ENCODE data around the gene PYGB. TPM values are rescaled to one million over a fixed set of nuclear protein-coding genes. Genes with fewer than 3 reads are reported as not detected.

PYGB gene
- total RNA-seq, 1 donor from 2014 or later, result 117 TPM

GRCh38 chr20:25294459-25295385, 46.8 kb downstream of the PYGB start:
- peaks cover 13% of the 10 kb centered on the region for H3K4me1 ChIP-seq
- no peaks in the 10 kb centered on the region for H3K9me3 ChIP-seq
- no peak overlapping the region for H3K4me3 ChIP-seq
- intact Hi-C loops (cut with DNase I), result no loop called here
- peaks cover 0 to 37% of the 10 kb centered on the region in 2 donors for H3K36me3 ChIP-seq
- H3K27me3 ChIP-seq, result no peaks in the 10 kb centered on the region
- H3K27ac ChIP-seq, result peak overlapping the region; percentile 27
- DNase-seq (ENCODE audit: extremely low spot score in 2 of 2), result no peak
- TF ChIP-seq POLR2AphosphoS5 (IDR thresholded peaks at IDR 0.05; ENCODE audit: insufficient read depth in 1 of 2, low read depth in 1 of 2) (no peak), POLR2A (IDR thresholded peaks at IDR 0.05) (no peak), CTCF (IDR thresholded peaks at IDR 0.05) (peak; percentile 25 to 72 (median 72))

GRCh38 chr20:25295386-25296093, 47.7 kb downstream of the PYGB start:
- H3K4me1 ChIP-seq, result peaks cover 13% of the 10 kb centered on the region
- TF ChIP-seq CTCF (IDR thresholded peaks at IDR 0.05), result no peak
- no peak for TF ChIP-seq POLR2AphosphoS5 (IDR thresholded peaks at IDR 0.05; ENCODE audit: insufficient read depth in 1 of 2, low read depth in 1 of 2)
- TF ChIP-seq POLR2A (IDR thresholded peaks at IDR 0.05), result no peak
- H3K27ac ChIP-seq, result peak overlapping the region; percentile 27
- no peaks in the 10 kb centered on the region for H3K9me3 ChIP-seq
- peaks cover 0 to 35% of the 10 kb centered on the region in 2 donors for H3K36me3 ChIP-seq
- no peak for DNase-seq (ENCODE audit: extremely low spot score in 2 of 2)
- H3K4me3 ChIP-seq, result no peak overlapping the region
- H3K27me3 ChIP-seq, result no peaks in the 10 kb centered on the region
- intact Hi-C loops (cut with DNase I), result no loop called here

DNA sequence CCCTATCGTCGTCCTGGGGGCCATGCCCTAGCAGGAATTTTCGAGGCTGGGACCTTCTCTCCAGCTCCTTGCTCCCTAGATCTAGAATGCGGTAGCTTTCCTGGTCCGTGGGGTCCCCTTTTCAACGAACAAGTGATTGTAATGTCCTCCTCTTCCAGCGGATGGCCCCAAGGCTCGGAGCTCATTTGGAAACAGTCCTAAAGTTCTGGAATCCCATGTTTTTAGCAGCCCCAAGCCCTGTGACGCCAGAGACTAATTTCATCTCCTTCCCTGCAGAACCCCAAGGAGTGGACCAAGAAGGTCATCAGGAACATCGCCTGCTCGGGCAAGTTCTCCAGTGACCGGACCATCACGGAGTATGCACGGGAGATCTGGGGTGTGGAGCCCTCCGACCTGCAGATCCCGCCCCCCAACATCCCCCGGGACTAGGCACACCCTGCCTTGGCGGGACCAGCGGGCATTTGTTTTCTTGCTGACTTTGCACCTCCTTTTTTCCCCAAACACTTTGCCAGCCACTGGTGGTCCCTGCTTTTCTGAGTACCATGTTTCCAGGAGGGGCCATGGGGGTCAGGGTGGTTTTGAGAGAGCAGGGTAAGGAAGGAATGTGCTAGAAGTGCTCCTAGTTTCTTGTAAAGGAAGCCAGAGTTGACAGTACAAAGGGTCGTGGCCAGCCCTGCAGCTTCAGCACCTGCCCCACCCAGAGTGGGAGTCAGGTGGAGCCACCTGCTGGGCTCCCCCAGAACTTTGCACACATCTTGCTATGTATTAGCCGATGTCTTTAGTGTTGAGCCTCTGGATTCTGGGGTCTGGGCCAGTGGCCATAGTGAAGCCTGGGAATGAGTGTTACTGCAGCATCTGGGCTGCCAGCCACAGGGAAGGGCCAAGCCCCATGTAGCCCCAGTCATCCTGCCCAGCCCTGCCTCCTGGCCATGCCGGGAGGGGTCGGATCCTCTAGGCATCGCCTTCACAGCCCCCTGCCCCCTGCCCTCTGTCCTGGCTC, 48.5 kb downstream of the PYGB start:
- intact Hi-C loops (cut with DNase I), result no loop called here
- Histone ChIP-seq H3K9me3 (no peaks in the 10 kb centered on the region), H3K27me3 (no peaks in the 10 kb centered on the region), H3K4me3 (no peak overlapping the region), H3K27ac (no peak overlapping the region), H3K36me3 (peaks cover 0 to 27% of the 10 kb centered on the region in 2 donors), H3K4me1 (peaks cover 13% of the 10 kb centered on the region)
- DNase-seq (ENCODE audit: extremely low spot score in 2 of 2), result no peak
- no peak for TF ChIP-seq POLR2A (IDR thresholded peaks at IDR 0.05)
- TF ChIP-seq POLR2AphosphoS5 (IDR thresholded peaks at IDR 0.05; ENCODE audit: insufficient read depth in 1 of 2, low read depth in 1 of 2), result no peak
- TF ChIP-seq CTCF (IDR thresholded peaks at IDR 0.05), result no peak

- no peak overlapping the region for H3K27ac ChIP-seq
These were observed 49.4 kb downstream of the PYGB start for GRCh38 chr20:25297141-25297905.

More at GRCh38 chr20:25297141-25297905, 49.4 kb downstream of the PYGB start:
- Histone ChIP-seq H3K4me3 (no peak overlapping the region), H3K36me3 (peaks cover 0 to 19% of the 10 kb centered on the region in 2 donors), H3K27me3 (no peaks in the 10 kb centered on the region), H3K4me1 (peaks cover 13% of the 10 kb centered on the region), H3K9me3 (no peaks in the 10 kb centered on the region)
- DNase-seq (ENCODE audit: extremely low spot score in 2 of 2), result no peak
- no peak for TF ChIP-seq POLR2A (IDR thresholded peaks at IDR 0.05)
- TF ChIP-seq POLR2AphosphoS5 (IDR thresholded peaks at IDR 0.05; ENCODE audit: insufficient read depth in 1 of 2, low read depth in 1 of 2), result no peak
- no peak for TF ChIP-seq CTCF (IDR thresholded peaks at IDR 0.05)
- intact Hi-C loops (cut with DNase I), result no loop called here
